ENCODE results near the gene ALG2.

DNA sequence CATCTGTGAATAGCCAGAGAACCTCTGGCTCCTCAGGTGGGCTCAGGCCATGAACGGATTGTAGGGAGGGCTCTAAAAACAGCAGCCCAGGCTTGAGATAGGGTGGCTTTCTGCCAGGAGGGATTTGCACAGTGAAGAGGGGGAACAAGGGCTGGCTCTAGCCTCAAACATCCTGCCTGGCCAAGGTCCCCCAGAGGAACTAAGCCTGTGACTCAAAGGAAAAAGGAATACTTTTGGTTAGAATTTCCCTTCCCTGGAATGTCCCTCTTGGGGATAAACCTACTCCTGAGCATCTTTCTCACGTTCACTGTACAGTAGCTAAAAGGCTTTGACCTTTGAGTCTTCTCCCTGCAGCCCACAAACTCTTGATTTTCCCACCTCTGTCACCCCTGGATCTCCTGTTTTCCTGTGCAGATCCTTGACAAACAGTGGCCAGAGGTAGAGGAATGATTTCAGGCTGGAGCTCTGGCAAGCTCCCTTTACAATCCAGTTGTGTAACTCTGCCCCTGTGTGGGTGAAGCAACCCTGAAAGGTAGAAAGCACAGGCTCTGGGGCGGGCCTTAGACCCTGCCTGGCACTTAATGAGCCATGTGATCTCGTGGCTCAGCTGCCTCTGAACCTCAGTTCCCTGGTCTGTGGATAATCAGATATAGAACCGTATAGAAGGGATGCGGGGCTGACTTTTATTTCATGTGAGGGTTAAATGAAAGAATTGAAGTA, 17.8 kb upstream of the ALG2 start:
- TF ChIP-seq, protein P1, sequence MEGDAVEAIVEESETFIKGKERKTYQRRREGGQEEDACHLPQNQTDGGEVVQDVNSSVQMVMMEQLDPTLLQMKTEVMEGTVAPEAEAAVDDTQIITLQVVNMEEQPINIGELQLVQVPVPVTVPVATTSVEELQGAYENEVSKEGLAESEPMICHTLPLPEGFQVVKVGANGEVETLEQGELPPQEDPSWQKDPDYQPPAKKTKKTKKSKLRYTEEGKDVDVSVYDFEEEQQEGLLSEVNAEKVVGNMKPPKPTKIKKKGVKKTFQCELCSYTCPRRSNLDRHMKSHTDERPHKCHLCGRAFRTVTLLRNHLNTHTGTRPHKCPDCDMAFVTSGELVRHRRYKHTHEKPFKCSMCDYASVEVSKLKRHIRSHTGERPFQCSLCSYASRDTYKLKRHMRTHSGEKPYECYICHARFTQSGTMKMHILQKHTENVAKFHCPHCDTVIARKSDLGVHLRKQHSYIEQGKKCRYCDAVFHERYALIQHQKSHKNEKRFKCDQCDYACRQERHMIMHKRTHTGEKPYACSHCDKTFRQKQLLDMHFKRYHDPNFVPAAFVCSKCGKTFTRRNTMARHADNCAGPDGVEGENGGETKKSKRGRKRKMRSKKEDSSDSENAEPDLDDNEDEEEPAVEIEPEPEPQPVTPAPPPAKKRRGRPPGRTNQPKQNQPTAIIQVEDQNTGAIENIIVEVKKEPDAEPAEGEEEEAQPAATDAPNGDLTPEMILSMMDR (IDR thresholded peaks at IDR 0.05; ENCODE audit: poor library complexity, severe bottlenecking), result no peak
- TF ChIP-seq POLR2AphosphoS5 (IDR thresholded peaks at IDR 0.05), result no peak
- no peak for TF ChIP-seq TAF1 (IDR thresholded peaks at IDR 0.05; ENCODE audit: low read depth)
- no peak for TF ChIP-seq EP300 (conservative IDR thresholded peaks at IDR 0.05; ENCODE audit: poor library complexity, severe bottlenecking)
